Transverse colon (tissue), 4 donors: ENCODE measurements around the gene SCN3A. TPM values are rescaled to one million over a fixed set of nuclear protein-coding genes. Genes with fewer than 3 reads are reported as not detected.

Source experiments
- DNase-seq: peaks from one replicate; pipeline ENCODE4 v3.0.0-alpha.2; 2019
- H3K27ac ChIP-seq, 4 donors: fragments of 200-600 bp; sonication (generic); 2 replicates each; pipeline ENCODE4 v1.5.1; 2016 to 2018; ENCODE audit warnings: inconsistent platforms in 4 of 4
- H3K27me3 ChIP-seq: fragments of 200-600 bp; sonication (generic); 2 replicates; pipeline ENCODE4 v1.5.1; 2017; ENCODE audit warnings: inconsistent platforms
- H3K36me3 ChIP-seq, 4 donors: fragments of 200-600 bp; sonication (generic); 2 replicates each; pipeline ENCODE4 v1.5.1; 2017 to 2019; ENCODE audit warnings: inconsistent platforms in 4 of 4
- H3K4me1 ChIP-seq, 4 donors: fragments of 200-600 bp; sonication (generic); 2 replicates each; pipeline ENCODE4 v1.5.1; 2017 to 2020; ENCODE audit warnings: inconsistent platforms in 4 of 4
- H3K4me3 ChIP-seq, 4 donors: fragments of 200-600 bp; sonication (generic); 1 replicate in 1 of 4; 2 replicates in 3 of 4; pipeline versions ENCODE4 v1.5.1 to v1.6.1; 2017 to 2019; ENCODE audit warnings: inconsistent platforms in 4 of 4
- H3K9me3 ChIP-seq, 2 donors: fragments of 200-600 bp; sonication (generic); 2 replicates each; pipeline ENCODE4 v1.5.1; 2017 to 2019; ENCODE audit warnings: inconsistent platforms in 2 of 2
- EP300 ChIP-seq: sonication (generic); formaldehyde crosslinking; IDR thresholded peaks from one replicate; pipeline ENCODE4 v1.6.1; 2017; ENCODE audit warnings: antibody characterized with exemption, low read depth
- POLR2A ChIP-seq: fragments of 450-650 bp; IDR thresholded peaks from one replicate; pipeline ENCODE4 v1.6.1; 2016; ENCODE audit warnings: antibody characterized with exemption, mild to moderate bottlenecking, moderate library complexity
- POLR2AphosphoS5 ChIP-seq, 3 donors: sonication (generic); formaldehyde crosslinking; IDR thresholded peaks; one replicate each; pipeline ENCODE4 v1.6.1; 2016; ENCODE audit warnings: antibody characterized with exemption in 3 of 3
- WGBS, 2 donors: methylation state at CpG; one replicate each; pipeline ENCODE4 v1.1.5; 2018; ENCODE audit warnings: low coverage in 1 of 2; 5-methylcytosine and 5-hydroxymethylcytosine counted together
- in situ Hi-C, 4 donors: fragments of 200-750 bp; cut with MboI; loops; one replicate each; pipeline versions ENCODE4 v1.15.0 to v1.15.1; 2017; ENCODE audit warnings: low sequenced_read_pairs in 3 of 4, low pct_ligation_motif_present in 1 of 4, low pct_unique_long_range_greater_than_20kb in 1 of 4
- intact Hi-C: fragments of 100-400 bp; cut with DNase I; formaldehyde crosslinking; loops from one replicate; pipeline ENCODE4 v1.15.1; 2023; ENCODE audit warnings: low total_unique reads
- total RNA-seq, 4 donors: library from RNA; depleted of rRNA; stranded (reverse); fragments of >200 nt; gene quantifications; one replicate each; pipeline ENCODE4 v1.1.0, GENCODE V29; 2016
- TF ChIP-seq, protein P1 (sequence below), 5 experiments: fragments of 200-600 bp in 3 of 5; fragments of 450-650 bp in 2 of 5; sonication (generic) in 3 of 5; IDR thresholded peaks; 1 replicate in 2 of 5; 2 replicates in 3 of 5; pipeline ENCODE4 v1.5.1; 2016 to 2017; ENCODE audit warnings: antibody characterized with exemption in 5 of 5, inconsistent platforms in 3 of 5, mild to moderate bottlenecking in 2 of 5, moderate library complexity in 1 of 5

Gene SCN3A
- total RNA-seq, 4 donors from 2014 or later, result 0.60 to 2.5 (median 1.4) TPM

DNA sequence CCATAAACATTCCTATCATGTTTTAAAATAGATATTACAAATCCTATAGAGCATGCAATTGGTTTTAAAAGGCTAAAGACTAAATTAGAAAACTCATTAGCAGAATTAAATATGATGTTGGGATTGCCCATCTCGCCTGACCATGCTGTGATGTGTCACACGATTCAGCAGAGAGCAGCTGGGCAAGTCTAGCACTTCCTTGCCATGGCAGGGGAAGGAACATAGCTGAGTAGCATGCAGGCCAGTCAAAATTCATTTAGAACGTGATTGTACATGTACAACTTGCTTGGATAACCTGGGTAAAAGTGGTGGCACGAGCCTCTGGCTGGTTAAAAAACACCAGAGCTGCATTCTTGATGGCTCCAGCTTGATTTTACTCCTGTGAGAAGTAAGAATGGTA lies 81.3 kb downstream of the SCN3A start:
- in situ Hi-C loops, result no loop called here
- WGBS, 2 donors, result 42 to 58% methylated on average over 2 to 4 of the region's 4 CpGs
- H3K9me3 ChIP-seq, result no peaks in the 10 kb centered on the region

DNA sequence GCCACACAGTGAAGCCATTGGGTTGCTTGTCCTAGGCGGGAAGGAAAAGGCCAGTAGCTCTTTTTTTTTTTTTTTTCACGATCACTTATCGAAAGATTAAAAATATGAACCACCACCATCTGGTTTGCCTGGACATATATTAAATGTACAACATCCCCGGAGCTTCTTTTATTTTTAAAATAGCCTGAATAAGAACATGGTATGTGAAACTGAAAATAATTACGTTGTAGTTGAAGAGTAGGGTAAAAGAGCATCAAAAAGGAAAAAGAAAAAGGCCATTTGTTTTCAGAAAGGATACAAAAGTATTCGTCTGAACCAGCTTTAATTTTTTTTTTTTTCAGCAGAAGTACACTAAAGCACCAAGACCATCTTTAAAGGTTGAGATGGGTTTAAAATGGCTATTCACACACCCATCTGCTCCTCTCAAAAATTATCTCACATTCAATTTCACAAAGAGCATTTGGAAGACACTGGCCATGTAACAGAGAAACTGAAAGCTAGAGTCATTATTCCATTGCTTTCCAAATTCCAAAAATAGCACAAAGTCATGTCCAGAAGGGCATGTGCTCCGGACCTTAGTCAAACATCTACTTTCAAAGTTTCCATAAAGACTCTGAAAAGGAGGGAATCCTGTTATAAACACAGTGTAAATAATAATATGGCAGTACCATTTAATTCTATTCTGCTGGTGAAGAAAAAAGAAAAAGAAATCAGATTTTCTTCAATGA lies 82.9 kb downstream of the SCN3A start:
- H3K9me3 ChIP-seq, result no peaks in the 10 kb centered on the region
- WGBS, 2 donors, result 68 to 86% methylated on average over 7 of the region's 7 CpGs
- no peak overlapping the region for H3K4me3 ChIP-seq
- in situ Hi-C loops, result no loop called here
- no peaks in the 10 kb centered on the region for H3K36me3 ChIP-seq
- TF ChIP-seq, protein P1, sequence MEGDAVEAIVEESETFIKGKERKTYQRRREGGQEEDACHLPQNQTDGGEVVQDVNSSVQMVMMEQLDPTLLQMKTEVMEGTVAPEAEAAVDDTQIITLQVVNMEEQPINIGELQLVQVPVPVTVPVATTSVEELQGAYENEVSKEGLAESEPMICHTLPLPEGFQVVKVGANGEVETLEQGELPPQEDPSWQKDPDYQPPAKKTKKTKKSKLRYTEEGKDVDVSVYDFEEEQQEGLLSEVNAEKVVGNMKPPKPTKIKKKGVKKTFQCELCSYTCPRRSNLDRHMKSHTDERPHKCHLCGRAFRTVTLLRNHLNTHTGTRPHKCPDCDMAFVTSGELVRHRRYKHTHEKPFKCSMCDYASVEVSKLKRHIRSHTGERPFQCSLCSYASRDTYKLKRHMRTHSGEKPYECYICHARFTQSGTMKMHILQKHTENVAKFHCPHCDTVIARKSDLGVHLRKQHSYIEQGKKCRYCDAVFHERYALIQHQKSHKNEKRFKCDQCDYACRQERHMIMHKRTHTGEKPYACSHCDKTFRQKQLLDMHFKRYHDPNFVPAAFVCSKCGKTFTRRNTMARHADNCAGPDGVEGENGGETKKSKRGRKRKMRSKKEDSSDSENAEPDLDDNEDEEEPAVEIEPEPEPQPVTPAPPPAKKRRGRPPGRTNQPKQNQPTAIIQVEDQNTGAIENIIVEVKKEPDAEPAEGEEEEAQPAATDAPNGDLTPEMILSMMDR (IDR thresholded peaks at IDR 0.05), result no peak
- TF ChIP-seq EP300 (no peak), POLR2AphosphoS5 (IDR thresholded peaks at IDR 0.05) (no peak), POLR2A (no peak)
- H3K27ac ChIP-seq, result no peak overlapping the region
- intact Hi-C loops, result no loop called here
- DNase-seq, result no peak
- no peaks in the 10 kb centered on the region for H3K27me3 ChIP-seq
- no peaks in the 10 kb centered on the region for H3K4me1 ChIP-seq

More for the DNA sequence above, 81.3 kb downstream of the SCN3A start:
- Histone ChIP-seq H3K4me3 (no peak overlapping the region), H3K27me3 (no peaks in the 10 kb centered on the region), H3K36me3 (no peaks in the 10 kb centered on the region), H3K27ac (no peak overlapping the region), H3K4me1 (no peaks in the 10 kb centered on the region)
- intact Hi-C loops, result no loop called here
- DNase-seq, result no peak
- TF ChIP-seq POLR2AphosphoS5 (IDR thresholded peaks at IDR 0.05) (no peak), POLR2A (no peak), EP300 (no peak)
- TF ChIP-seq, protein P1 (IDR thresholded peaks at IDR 0.05), result no peak

DNA sequence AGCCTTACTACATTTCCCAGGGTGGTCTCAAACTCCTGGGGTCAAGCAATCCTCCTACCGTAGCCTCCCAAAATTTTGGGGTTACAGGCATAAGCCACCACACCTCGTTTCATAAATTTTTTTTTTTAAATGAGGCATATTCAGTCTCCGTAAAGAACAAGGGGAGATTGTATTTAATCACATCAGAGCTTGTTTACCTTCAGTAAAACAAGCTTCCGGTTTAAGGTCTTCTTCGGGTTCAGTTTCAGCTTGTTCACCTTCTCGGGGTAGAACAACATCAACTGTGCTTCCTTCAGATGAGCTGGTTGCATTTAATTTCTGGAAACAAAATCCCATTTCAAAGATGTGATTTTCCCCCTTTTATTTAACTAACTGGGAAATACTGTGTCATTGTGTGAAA lies 88.6 kb downstream of the SCN3A start:
- intact Hi-C loops (no loop called here), in situ Hi-C loops (no loop called here)
- DNase-seq, result no peak
- TF ChIP-seq POLR2A (no peak), POLR2AphosphoS5 (IDR thresholded peaks at IDR 0.05) (no peak), EP300 (no peak)
- TF ChIP-seq, protein P1 (IDR thresholded peaks at IDR 0.05), result no peak
- 49 to 68% methylated on average over 5 to 6 of the region's 6 CpGs for WGBS, 2 donors
- no peak overlapping the region for H3K27ac ChIP-seq
- H3K4me1 ChIP-seq, result no peaks in the 10 kb centered on the region
- no peak overlapping the region for H3K4me3 ChIP-seq
- H3K9me3 ChIP-seq, result no peaks in the 10 kb centered on the region
- no peaks in the 10 kb centered on the region for H3K36me3 ChIP-seq
- H3K27me3 ChIP-seq, result no peaks in the 10 kb centered on the region

DNA sequence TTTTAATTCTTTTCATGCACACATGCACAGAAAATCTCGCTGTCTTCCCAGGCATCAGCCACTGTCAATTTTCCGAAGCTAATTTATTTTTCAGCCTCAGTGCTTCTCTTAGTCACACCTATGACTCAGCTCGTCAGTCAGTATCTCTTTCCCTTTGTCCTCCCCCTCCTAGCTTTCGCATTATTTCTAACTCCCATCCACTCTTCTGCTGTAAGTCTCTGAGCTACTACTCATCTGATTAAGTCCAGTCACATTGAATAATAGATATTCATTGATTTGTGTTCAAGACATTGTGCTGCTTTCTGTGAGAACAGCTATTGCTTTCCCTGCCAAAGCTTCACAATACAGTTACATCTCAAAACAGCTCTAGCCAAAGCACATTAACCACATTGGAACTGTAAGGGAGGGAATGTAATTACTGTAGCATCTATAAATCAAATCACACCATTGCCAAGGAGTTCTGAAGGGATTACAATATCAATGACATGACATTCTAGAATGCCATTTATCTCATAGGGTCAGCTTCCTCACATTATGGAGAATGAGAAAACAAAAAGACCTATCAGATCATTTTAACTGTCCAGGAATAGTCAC lies 89.4 kb downstream of the SCN3A start:
- H3K27me3 ChIP-seq, result no peaks in the 10 kb centered on the region
- H3K4me1 ChIP-seq, result no peaks in the 10 kb centered on the region
- no peak overlapping the region for H3K4me3 ChIP-seq
- no peak for DNase-seq
- no peak for TF ChIP-seq POLR2A
- no peak for TF ChIP-seq EP300
- TF ChIP-seq, protein P1 (IDR thresholded peaks at IDR 0.05), result no peak
- TF ChIP-seq POLR2AphosphoS5 (IDR thresholded peaks at IDR 0.05), result no peak
- H3K27ac ChIP-seq, result no peak overlapping the region
- no peaks in the 10 kb centered on the region for H3K9me3 ChIP-seq
- in situ Hi-C loops (no loop called here), intact Hi-C loops (no loop called here)
- H3K36me3 ChIP-seq, result no peaks in the 10 kb centered on the region
- WGBS, 2 donors, result 68 to 87% methylated on average over 4 of the region's 4 CpGs
